Measurements from ENCODE around the gene GJA4. TPM values are rescaled to one million over a fixed set of nuclear protein-coding genes. Genes with fewer than 3 reads are reported as not detected.

The GJA4 gene
- not detected in 5 replicates for total RNA-seq (2022; extraction: Qiagen RNA extraction; ENCODE audit: low read depth)

GRCh38 chr1:34792868-34793727, at the start of gene GJA4:
Gene GJA4, plus strand, starts transcription at chr1:34792999. Its CDS starts 1,215 bp downstream, at chr1:34794214.

GRCh38 chr1:34754964-34755637, 37.7 kb upstream of the GJA4 start, which contains the start of gene GJB5:
Gene GJB5, plus strand, starts transcription at chr1:34755047. Its CDS starts 2,284 bp downstream, at chr1:34757331.

GRCh38 chr1:34759503-34760357, 33.1 kb upstream of the GJA4 start, which contains the start of gene GJB4:
Gene GJB4, plus strand, starts transcription at chr1:34759740. Its CDS starts 1,515 bp downstream, at chr1:34761255.

GRCh38 chr1:34781071-34781843, 11.5 kb upstream of the GJA4 start, which contains the start of gene GJB3:
Gene GJB3, plus strand, starts transcription at chr1:34781214. Its CDS starts 3,549 bp downstream, at chr1:34784763.

Other genes starting within 250 kb of the GJA4 start
- 0.10 TPM in 1 of 5 replicates, not detected in the others for gene GJB5, start 38.0 kb upstream of the GJA4 start, total RNA-seq (2022; extraction: Qiagen RNA extraction; ENCODE audit: low read depth)
- gene GJB4, start 33.3 kb upstream of the GJA4 start, total RNA-seq (2022; extraction: Qiagen RNA extraction; ENCODE audit: low read depth) = 0.11 to 0.22 TPM (median 0.17 TPM) in 4 of 5 replicates, not detected in the other
- gene GJB3, start 11.8 kb upstream of the GJA4 start, total RNA-seq (2022; extraction: Qiagen RNA extraction; ENCODE audit: low read depth) = 7.2 to 15.6 TPM (median 10.9 TPM) in 5 replicates
- 47.9 to 61.0 TPM (median 56.4 TPM) in 5 replicates for gene SMIM12, start 66.8 kb downstream of the GJA4 start, total RNA-seq (2022; extraction: Qiagen RNA extraction; ENCODE audit: low read depth)
- 0.17 to 0.27 TPM (median 0.22 TPM) in 5 replicates for gene DLGAP3, start 136.7 kb downstream of the GJA4 start, total RNA-seq (2022; extraction: Qiagen RNA extraction; ENCODE audit: low read depth)
- gene TMEM35B, start 192.3 kb downstream of the GJA4 start, total RNA-seq (2022; extraction: Qiagen RNA extraction; ENCODE audit: low read depth) = 13.5 to 18.4 TPM (median 16.2 TPM) in 5 replicates
- gene ZMYM6, start 238.9 kb downstream of the GJA4 start, total RNA-seq (2022; extraction: Qiagen RNA extraction; ENCODE audit: low read depth) = 4.2 to 6.2 TPM (median 4.8 TPM) in 5 replicates

All from A549 treated with GW870086 at 1 μM for 4 hours (cell line).